GM21576 (cell line): Measurements from ENCODE around the gene HCAR3.
"Not testable (repeated sequence)": the region's sequence is repeated elsewhere in the genome, so short reads cannot be mapped to it uniquely, and the experiment has no call there.

ENCODE experiments used
- ATAC-seq: cut with Tn5 transposase; IDR thresholded peaks from one replicate; pipeline ENCODE4 v1.9.1; 2021; ENCODE audit warnings: mild to moderate bottlenecking, moderate library complexity; ENCODE audit not compliant: unreplicated experiment

Gene HCAR3

DNA sequence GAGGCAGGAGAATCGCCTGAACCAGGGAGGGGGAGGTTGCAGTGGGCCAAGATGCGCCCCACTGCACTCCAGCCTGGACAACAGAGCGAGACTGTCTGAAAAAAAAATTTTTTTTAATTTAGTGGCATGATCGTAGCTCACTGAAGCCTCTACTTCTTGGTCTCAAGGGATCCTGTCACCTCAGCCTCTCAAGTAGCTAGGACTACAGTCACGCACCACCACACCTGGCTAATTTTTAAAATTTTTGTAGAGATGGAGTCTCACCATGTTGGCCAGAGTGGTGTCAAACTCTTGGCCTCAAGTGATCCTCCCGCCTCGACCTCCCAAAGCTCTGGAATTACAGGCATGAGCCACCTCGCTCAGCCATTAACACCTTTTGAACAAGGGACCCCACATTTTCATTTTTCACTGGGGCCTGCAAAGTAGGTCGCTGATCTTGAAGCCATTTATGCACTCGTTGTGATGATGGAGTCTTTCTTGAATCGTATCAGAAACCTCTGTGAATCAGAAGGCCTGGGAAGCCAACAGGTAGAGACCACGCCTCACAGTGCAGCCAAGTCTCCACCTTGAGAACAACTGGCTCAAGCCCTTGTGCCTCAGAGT, 8.1 kb upstream of the HCAR3 start:
- ATAC-seq: no peak

GRCh38 chr12:122722387-122722786, 5.8 kb upstream of the HCAR3 start:
- no peak for ATAC-seq

GRCh38 chr12:122721057-122721545, 4.5 kb upstream of the HCAR3 start:
- no peak for ATAC-seq

- ATAC-seq: not testable (repeated sequence)
Measured at GRCh38 chr12:122715211-122715610, 1.4 kb downstream of the HCAR3 start.

GRCh38 chr12:122713491-122714188, 3.0 kb downstream of the HCAR3 start:
- not testable (repeated sequence) for ATAC-seq

GRCh38 chr12:122711266-122711665, 5.3 kb downstream of the HCAR3 start:
- ATAC-seq: not testable (repeated sequence)

GRCh38 chr12:122710341-122710740, 6.3 kb downstream of the HCAR3 start:
- not testable (repeated sequence) for ATAC-seq

- ATAC-seq: not testable (repeated sequence)
Measured at GRCh38 chr12:122709287-122709686, 7.3 kb downstream of the HCAR3 start.

- ATAC-seq: not testable (repeated sequence)
Measured at GRCh38 chr12:122703841-122704240, 12.8 kb downstream of the HCAR3 start.

GRCh38 chr12:122702890-122703611, 13.6 kb downstream of the HCAR3 start, which contains the start of gene HCAR2:
HCAR2 (minus strand) TSS chr12:122703357; CDS start chr12:122703283, 74 bp downstream.
- not testable (repeated sequence) for ATAC-seq

GRCh38 chr12:122701481-122701880, 15.1 kb downstream of the HCAR3 start:
- ATAC-seq: not testable (repeated sequence)

- ATAC-seq: not testable (repeated sequence)
Measured at GRCh38 chr12:122700038-122700710, 16.4 kb downstream of the HCAR3 start.

DNA sequence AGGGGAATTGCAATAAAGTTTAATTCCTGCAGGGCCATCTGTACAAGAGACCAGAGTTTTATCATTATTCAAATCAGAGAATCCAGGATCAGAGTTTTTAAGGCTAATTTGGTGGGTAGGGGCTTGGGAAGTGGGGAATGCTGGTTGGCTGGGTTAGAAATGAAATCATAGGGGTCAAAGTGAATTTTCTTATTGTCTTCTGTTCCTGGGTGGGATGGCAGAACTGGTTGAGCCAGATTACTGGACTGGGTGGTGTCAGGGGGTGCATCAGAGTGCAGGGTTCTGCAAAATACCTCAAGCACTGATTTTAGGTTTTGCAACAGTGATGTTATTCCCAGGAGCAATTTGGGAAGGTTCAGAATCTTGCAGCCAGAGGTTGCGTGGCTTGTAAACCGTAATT, 19.7 kb downstream of the HCAR3 start:
- ATAC-seq: not testable (repeated sequence)

GRCh38 chr12:122691566-122691965, 25.0 kb downstream of the HCAR3 start:
- ATAC-seq: no peak

DNA sequence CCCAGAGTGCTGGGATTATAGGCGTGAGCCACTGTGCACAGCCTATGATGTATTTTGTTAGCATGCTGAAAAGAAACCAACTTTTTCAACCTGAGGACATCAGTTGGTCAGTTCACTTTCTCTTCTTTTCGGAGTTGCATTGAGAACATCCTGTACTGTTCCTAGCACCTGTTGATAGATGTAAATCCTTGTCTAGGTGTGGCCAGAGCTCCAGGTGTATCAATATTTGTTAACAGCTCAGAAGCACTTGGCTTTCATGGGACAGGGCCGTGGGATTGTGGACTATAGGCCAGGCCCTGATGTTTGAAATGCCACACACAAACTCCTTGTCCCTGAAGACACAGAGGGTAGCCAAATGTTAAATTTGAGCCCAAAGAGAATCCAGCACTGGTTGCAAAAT, 28.3 kb downstream of the HCAR3 start:
- no peak for ATAC-seq

DNA sequence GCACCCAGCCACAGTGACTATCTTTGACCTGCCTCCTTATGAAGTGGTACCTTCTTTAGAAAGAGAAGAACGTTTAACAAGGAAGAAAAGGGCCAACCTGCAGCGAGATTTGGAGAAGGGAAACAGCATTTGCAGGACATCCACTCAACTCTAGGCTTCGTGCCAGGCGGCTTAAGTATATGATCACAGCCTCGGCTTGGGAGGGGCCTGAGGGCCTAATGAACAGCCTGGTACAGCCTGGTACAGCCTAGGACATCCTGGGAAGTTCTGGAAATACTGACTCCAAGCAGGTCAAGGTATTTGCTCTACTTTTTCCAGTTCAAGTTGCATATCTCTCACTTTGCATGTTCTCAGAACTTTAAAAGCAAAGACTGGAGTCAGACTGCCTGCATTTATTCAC, 29.5 kb downstream of the HCAR3 start:
- no peak for ATAC-seq

DNA sequence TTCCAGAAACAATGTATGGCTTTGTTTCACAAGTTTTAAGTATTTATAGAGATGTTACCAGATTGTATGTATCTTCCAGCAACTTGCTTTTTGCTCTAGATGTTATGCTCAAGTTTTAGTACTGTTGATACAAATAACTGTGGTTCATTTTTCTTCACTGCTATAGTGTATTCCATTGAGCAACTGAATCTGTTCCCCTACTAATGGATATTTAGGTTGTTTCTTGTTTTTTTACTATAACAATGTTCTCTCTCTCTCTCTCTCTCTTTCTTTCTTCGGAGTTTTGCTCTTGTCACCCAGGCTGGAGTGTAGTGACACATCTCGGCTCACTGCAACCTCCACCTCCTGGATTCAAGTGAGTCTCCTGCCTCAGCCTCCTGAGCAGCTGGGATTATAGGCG, 30.1 kb downstream of the HCAR3 start:
- ATAC-seq: no peak

- no peak for ATAC-seq
Measured at GRCh38 chr12:122684297-122684813, 32.3 kb downstream of the HCAR3 start.

- ATAC-seq: no peak
Measured at GRCh38 chr12:122681814-122682213, 34.8 kb downstream of the HCAR3 start.

GRCh38 chr12:122680989-122681388, 35.6 kb downstream of the HCAR3 start:
- ATAC-seq: not testable (repeated sequence)

- ATAC-seq: not testable (repeated sequence)
Measured at GRCh38 chr12:122676781-122677180, 39.8 kb downstream of the HCAR3 start.
